Right hindlimb (tissue), 1 donor: Measurements from ENCODE around the gene COL6A1.
"Not testable (repeated sequence)": the region's sequence is repeated elsewhere in the genome, so short reads cannot be mapped to it uniquely, and the experiment has no call there.

Experiments
- DNase-seq: peaks from one replicate; pipeline ENCODE4 v3.0.0-alpha.2; 2018

Gene COL6A1

GRCh38 chr21:46029186-46029924 is 47.8 kb downstream of the COL6A1 start:
- no peak for DNase-seq

GRCh38 chr21:46031484-46031883 is 49.9 kb downstream of the COL6A1 start:
- DNase-seq, result no peak

- DNase-seq, result no peak
These were observed 50.5 kb downstream of the COL6A1 start for GRCh38 chr21:46032100-46032499.

- no peak for DNase-seq
These were observed 52.1 kb downstream of the COL6A1 start for GRCh38 chr21:46033410-46034400.

GRCh38 chr21:46035809-46036695 is 54.5 kb downstream of the COL6A1 start:
- DNase-seq, result peak; percentile 84

GRCh38 chr21:46036696-46037330 is 55.2 kb downstream of the COL6A1 start:
- DNase-seq, result no peak

GRCh38 chr21:46037331-46038325 is 56.1 kb downstream of the COL6A1 start:
- DNase-seq, result peak; percentile 17

GRCh38 chr21:46038341-46038829 is 56.8 kb downstream of the COL6A1 start:
- no peak for DNase-seq

- peak; percentile 82 for DNase-seq
These were observed 57.4 kb downstream of the COL6A1 start for GRCh38 chr21:46038871-46039397.

- DNase-seq, result peak; percentile 18
These were observed 58.5 kb downstream of the COL6A1 start for GRCh38 chr21:46039891-46040660.

GRCh38 chr21:46040707-46041106 is 59.1 kb downstream of the COL6A1 start:
- no peak for DNase-seq

GRCh38 chr21:46041183-46041582 is 59.6 kb downstream of the COL6A1 start:
- DNase-seq, result no peak

- no peak for DNase-seq
These were observed 63.6 kb downstream of the COL6A1 start for GRCh38 chr21:46045154-46045553.

- DNase-seq, result peak; percentile 15
These were observed 64.9 kb downstream of the COL6A1 start for GRCh38 chr21:46046471-46046870.

- DNase-seq, result not testable (repeated sequence)
These were observed 65.3 kb downstream of the COL6A1 start for GRCh38 chr21:46046906-46047305.

GRCh38 chr21:46048926-46049889 is 67.6 kb downstream of the COL6A1 start:
- peak; percentile 96 for DNase-seq

- DNase-seq, result no peak
These were observed 68.5 kb downstream of the COL6A1 start for GRCh38 chr21:46049890-46050667.
